ENCODE measurements around the gene LRRN4CL. TPM values are rescaled to one million over a fixed set of nuclear protein-coding genes. Genes with fewer than 3 reads are reported as not detected.

LRRN4CL gene
- total and polyA plus RNA-seq, 9 of the 15 experiments (the other 6 are each of a cell fraction or from before 2014, with no cell fraction given), result 0.03 to 0.11 (median 0.05) TPM; not detected in 4

- TF ChIP-seq ZNF592 (IDR thresholded peaks at IDR 0.05) (peak; percentile 91; the same call in 1 of the 2 replicates), KLF6 (CRISPR knock-in tag; IDR thresholded peaks at IDR 0.05; ENCODE audit: borderline replicate concordance) (peak; percentile 54; the same call in 1 of the 2 replicates), HMG20A (CRISPR knock-in tag; conservative IDR thresholded peaks at IDR 0.05) (no peak), NRF1 (conservative IDR thresholded peaks at IDR 0.05 in 1 of 2, IDR thresholded peaks at IDR 0.05 in 1 of 2) (peak; percentile 99), PHF21A (IDR thresholded peaks at IDR 0.05; ENCODE audit: borderline replicate concordance, low read depth) (no peak), RBFOX2 (IDR thresholded peaks at IDR 0.05; ENCODE audit: low read depth, low read length) (peak; percentile 98), ARNT (IDR thresholded peaks at IDR 0.05) (peak in 1 of 2 experiments; percentile 81; a peak in 1 of 4 replicates), EGR1 (conservative IDR thresholded peaks at IDR 0.05) (peak; percentile 55; the same call in 1 of the 2 replicates), ZBTB11 (CRISPR knock-in tag; IDR thresholded peaks at IDR 0.05) (peak in 1 of 3 experiments; percentile 85; a peak in 2 of 6 replicates), NFIC (IDR thresholded peaks at IDR 0.05) (peak; percentile 55), FOXM1 (IDR thresholded peaks at IDR 0.05; ENCODE audit: low read depth) (no peak), FOXM1 (CRISPR knock-in tag; IDR thresholded peaks at IDR 0.05; ENCODE audit: low read depth) (peak; percentile 75), TARDBP (IDR thresholded peaks at IDR 0.05) (peak; percentile 57; the same call in 1 of the 2 replicates), E2F1 (CRISPR knock-in tag; IDR thresholded peaks at IDR 0.05) (peak; percentile 94), RBM39 (optimal IDR thresholded peaks at IDR 0.05; ENCODE audit: low read depth, low read length) (no peak), POLR3G (IDR thresholded peaks at IDR 0.05; ENCODE audit: extremely low read depth, insufficient read length, insufficient replicate concordance) (no peak), MCM7 (IDR thresholded peaks at IDR 0.05) (no peak), SRSF1 (IDR thresholded peaks at IDR 0.05; ENCODE audit: low read depth, low read length) (no peak), GTF2A2 (tag; IDR thresholded peaks at IDR 0.05) (no peak)
These were observed 38.0 kb upstream of the LRRN4CL start, which contains the start of gene HNRNPUL2 (continued) for GRCh38 chr11:62727165-62727871.

Measured in K562 (cell line).